HFF-Myc (cell line): ENCODE measurements around the gene SIX2.
A peak's percentile ranks its signal among the peaks of the same experiment; 100 is the strongest.

Source experiments
- DNase-seq: peaks from one replicate; pipeline ENCODE4 v3.0.0-alpha.2; 2011; ENCODE audit warnings: low read depth; ENCODE audit errors: extremely low read depth
- H3K4me3 ChIP-seq: replicated peaks from 2 replicates; pipeline ENCODE4 v1.5.1; 2011; ENCODE audit warnings: low read depth, mild to moderate bottlenecking, control low read depth, low read length
- CTCF ChIP-seq: IDR thresholded peaks from 2 replicates; pipeline ENCODE4 v1.5.1; 2012; ENCODE audit warnings: mild to moderate bottlenecking, low read depth, low read length, control low read depth; ENCODE audit errors: missing control alignments

The SIX2 gene

DNA sequence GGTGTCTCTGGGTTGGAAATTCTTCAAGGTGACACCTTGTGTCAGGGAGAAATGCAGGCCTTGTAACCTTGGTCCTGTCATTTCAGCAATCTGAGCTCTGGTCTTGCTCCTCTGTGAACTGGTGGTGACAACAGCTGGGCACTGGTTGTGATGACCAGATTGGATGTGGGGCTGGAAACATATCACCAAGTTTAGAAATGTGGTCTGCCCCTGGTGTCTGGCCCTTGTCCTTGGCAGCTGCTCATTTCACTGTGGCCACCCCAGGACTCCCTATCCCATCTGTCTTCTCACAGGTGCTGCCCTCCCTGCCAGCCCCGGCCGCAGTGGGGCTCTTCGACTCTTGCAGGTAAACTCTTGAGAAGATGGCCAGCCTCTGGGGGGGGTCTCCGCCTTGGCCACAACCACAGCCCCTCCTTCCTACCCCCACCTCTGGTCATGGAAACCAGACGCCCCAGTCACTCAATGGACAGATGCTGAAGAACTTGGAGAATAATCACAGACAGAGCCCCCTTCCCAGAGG lies 47.0 kb downstream of the SIX2 start:
- DNase-seq: no peak
- no peak overlapping the region for H3K4me3 ChIP-seq
- no peak for TF ChIP-seq CTCF

GRCh38 chr2:44960871-44961270 lies 48.4 kb downstream of the SIX2 start:
- no peak overlapping the region for H3K4me3 ChIP-seq
- DNase-seq: no peak
- TF ChIP-seq CTCF: no peak

- no peak for DNase-seq
- TF ChIP-seq CTCF: no peak
- no peak overlapping the region for H3K4me3 ChIP-seq
Observed at GRCh38 chr2:44959855-44960254, 49.4 kb downstream of the SIX2 start.

DNA sequence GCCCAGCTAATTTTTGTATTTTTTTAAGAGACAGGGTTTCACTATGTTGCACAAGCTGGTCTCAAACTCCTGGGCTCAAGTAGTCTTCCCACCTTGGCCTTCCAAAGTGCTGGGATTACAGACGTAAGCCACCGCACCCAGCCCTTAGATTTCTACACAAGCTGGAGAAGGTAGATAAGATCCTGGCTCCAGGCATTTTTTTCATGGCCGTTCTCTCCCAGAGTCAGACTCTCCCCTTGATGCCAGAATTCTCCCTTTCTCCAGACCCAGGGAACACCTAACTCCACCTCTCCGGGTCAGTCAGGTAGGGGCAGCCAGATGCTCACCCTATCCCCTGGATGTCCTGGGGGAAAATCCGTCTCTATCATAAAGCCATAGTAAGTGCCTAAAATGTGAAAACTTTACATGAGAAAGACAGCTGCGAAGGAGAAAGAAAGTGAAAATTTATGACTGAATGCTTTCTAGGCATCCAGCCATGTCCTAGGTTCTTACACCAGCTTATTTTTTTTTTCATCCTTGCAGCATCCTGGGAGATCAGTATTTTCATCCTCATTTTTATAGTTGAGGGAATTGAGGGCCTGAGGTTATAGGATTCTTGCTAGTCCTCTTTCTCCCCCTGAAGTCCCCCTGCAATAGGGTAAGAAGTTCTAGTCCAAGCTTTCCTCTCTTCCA lies 51.5 kb downstream of the SIX2 start:
- H3K4me3 ChIP-seq: no peak overlapping the region
- no peak for TF ChIP-seq CTCF
- DNase-seq: no peak

- TF ChIP-seq CTCF: no peak
- no peak for DNase-seq
- no peak overlapping the region for H3K4me3 ChIP-seq
Observed at GRCh38 chr2:44956843-44957242, 52.4 kb downstream of the SIX2 start.

DNA sequence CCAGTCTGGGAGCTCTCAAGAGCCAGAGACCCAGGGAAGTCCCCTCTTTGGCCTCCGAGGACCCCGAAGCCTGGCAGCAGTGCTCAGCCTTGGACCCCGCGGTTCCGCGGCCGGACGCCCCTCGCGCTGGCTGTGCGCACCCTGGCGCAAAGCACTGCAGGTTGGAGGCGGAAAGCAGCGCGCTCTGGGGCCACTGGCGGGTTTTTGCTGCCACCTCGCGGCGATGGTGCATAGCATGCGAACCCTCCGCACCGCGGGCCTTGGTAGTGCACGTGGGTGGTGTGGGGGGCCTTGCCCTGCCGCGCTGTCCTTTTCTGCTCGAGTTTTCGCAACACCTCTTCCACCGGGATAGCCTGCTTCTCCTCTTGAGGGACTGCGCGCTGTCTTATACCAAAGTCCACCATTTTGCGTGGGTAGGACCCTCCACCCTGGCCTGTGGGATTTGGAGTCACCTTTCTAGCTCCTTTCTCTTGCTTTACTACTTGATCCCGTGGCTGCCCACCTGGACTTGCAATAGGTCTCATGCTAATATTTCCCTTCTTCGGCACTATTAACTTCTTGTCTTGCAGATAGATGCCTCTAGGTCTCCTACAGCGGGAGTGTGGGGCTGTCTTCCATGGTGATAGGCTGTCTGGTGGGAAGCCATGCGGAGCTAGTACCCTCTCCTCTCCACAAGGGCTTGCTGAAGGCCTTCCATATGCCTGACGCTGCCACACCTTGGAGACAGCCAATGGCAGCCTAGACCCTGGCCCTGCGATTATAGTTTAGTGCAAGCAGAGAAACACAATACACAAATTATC lies 53.5 kb downstream of the SIX2 start:
- peak overlapping the region; percentile 16 for H3K4me3 ChIP-seq
- DNase-seq: no peak
- peak; percentile 84 for TF ChIP-seq CTCF
